ENCODE results near the gene MACROD2.

DNA sequence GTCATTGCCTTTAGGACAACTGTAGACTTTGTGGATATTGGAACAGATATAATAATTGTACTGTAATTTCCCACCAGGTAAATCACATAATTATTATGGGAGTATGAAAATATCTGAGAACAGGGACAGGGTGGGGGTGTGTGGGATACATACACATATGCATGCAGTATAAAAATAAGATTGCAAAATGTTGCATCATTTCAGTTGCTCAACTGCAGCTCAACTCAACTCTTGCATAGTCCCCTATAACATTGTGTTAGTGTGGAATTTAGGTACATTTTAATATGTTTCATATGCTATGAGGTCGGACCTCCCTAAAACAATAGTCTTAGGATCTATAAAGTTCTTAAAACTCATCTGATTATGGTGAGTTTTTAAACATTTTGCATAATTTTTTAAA is 617.1 kb downstream of the MACROD2 start:
- TF ChIP-seq, protein P1, sequence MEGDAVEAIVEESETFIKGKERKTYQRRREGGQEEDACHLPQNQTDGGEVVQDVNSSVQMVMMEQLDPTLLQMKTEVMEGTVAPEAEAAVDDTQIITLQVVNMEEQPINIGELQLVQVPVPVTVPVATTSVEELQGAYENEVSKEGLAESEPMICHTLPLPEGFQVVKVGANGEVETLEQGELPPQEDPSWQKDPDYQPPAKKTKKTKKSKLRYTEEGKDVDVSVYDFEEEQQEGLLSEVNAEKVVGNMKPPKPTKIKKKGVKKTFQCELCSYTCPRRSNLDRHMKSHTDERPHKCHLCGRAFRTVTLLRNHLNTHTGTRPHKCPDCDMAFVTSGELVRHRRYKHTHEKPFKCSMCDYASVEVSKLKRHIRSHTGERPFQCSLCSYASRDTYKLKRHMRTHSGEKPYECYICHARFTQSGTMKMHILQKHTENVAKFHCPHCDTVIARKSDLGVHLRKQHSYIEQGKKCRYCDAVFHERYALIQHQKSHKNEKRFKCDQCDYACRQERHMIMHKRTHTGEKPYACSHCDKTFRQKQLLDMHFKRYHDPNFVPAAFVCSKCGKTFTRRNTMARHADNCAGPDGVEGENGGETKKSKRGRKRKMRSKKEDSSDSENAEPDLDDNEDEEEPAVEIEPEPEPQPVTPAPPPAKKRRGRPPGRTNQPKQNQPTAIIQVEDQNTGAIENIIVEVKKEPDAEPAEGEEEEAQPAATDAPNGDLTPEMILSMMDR (IDR thresholded peaks at IDR 0.05): no peak
- TF ChIP-seq EZH2 (IDR thresholded peaks at IDR 0.05; ENCODE audit: borderline replicate concordance, insufficient read depth, low read depth, low read length, poor library complexity, severe bottlenecking): no peak
